GM21737 (cell line): ENCODE results near the gene RPL35.
A peak's percentile ranks its signal among the peaks of the same experiment; 100 is the strongest.

Experiments used
- ATAC-seq: cut with Tn5 transposase; IDR thresholded peaks from one replicate; pipeline ENCODE4 v1.9.1; 2021; ENCODE audit warnings: mild to moderate bottlenecking, moderate library complexity; ENCODE audit not compliant: unreplicated experiment

The RPL35 gene

DNA sequence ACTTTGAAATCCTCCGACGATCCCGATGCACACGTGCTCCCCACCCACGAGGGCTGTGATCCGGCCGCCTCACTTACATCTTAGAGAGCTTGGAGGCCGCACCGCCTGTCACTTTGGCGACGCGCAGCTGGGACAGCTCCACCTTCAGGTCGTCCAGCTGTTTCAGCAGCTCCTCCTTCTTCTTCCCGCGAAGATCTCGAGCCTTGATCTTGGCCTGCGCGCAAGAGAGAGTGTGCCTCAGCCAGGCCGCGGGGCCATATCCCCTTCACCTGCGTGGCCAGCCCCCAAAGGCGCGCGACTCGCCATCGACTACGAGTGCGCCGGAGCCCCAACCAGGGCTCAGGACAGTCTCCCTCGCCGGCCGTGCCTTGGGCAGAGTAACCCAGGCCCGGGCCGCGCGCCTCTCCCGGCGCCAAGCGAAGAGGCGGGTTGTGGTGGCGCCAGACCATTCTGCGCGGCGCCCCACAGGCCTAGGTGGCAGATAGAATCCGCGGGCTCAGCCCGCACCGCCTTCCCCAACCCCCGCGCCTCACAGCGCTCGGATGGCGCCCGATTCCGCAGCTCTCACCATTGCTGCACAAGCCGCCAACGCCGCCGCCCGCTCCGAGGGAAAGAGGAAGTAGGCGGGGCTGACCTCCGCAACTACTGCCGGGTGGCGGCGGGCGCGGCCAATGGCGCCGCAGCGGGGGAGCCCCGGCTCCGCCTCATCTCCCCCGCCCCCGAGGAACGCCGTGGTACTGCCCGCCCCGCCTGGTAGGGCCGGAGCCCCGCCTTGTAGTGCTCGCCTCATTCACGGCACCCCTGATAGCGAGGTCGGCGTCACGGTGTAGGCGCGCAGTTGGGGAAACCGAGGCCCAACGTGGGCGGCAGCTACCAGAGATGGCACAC lies at the start of gene RPL35, which contains the start of gene ARPC5L:
RPL35 (minus strand) TSS at position 616 of the 888 bp plus-strand sequence; CDS start at position 571, 45 bp downstream.
ARPC5L (plus strand) TSS at position 789 of the 888 bp plus-strand sequence. CDS start 7,161 bp downstream, outside the sequence.
- ATAC-seq = peak; percentile 91

DNA sequence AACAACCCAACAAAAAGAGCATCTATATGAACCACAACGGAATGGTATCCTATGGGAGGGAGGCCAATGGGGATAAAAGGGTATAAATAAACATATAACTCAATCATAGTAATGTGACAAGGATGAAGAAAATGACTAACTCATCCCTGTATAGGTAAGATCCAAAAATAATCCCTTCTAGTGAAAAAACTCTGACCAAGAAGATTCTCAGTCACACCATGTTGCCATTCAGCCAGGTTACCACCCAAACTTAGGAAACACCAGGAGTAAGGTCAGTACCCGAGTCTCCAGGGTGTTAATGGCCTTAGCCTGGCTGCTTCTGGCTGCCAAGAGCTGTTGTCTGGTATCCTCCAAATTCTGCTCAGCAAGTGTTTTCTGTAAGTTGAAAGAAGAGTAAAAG lies 46.3 kb upstream of the RPL35 start:
- ATAC-seq = no peak

DNA sequence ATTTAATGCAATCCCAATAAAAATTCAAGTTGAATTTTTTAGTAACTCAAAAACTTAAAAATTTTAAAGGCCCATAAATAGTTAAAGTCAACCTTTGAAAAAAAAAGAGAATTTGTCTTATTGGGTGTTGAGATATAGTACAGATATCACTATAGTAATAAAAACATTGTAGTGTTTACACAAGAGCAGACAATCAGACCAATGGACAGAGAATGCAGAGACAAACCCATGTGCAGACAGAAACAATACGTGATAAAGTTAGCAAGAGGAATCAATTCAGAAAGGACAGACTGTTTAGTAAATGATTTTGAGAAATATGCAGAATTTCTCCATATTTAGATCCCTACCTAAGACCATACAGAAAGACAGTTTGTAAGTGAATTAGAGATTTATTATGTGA lies 45.2 kb upstream of the RPL35 start:
- no peak for ATAC-seq

DNA sequence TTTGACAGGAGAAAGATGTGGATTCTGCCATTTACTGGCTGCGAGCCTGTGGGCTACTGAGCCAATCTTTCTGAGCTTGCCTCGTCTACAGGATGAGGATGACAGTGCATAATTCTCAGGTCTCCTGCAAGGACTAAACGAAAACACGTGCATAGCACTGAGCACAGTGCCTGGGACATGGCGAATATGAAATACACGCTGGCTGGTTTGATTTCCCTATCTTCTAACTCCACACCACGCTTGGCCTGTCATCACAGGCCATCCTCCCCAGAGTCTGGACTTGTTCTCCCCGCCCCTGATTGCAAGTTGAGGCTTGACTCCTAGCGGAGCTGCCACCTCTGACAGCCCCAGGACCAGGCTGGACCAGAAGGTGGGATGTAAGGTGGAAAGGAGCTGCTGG lies 38.1 kb upstream of the RPL35 start:
- ATAC-seq = no peak

DNA sequence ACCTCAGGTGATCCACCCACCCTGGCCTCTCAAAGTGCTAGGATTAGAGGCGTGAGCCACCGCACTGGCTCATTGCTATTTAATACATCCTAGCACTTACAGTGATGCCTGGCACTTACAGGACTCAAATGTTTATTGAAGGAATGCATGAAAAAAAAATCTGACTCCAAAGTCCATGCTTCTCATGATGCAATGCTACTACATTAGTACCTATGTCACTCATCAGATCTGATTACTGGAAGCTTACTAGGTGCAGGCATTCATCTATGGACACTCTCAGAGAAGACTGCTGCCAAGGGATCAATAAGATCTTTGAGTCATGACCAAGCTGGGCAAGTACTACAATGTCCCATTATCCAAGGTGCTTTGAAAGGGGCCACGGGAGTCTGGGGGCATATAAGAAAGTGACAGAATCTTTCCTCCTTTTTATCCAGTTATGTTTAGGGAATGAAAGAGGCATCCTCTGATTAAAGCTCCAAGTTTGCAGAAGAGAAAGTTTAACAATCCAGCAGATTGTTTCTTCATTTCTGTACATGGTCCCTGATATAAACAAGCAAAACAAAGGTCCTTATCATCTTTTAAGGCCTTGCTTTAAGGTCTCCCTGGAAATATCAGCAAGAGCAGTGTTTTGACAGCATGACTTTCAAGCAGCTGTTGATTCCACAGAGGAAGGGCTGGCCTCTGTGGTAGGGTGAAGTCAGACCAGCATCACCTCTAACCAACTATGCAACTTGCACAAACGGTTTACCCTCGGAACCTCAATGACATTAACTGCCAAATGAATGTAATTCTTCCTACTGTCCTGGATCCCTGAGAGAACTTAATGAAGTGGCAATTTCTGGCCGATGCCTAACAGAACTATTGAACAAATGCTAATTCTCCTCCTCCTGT lies 36.1 kb upstream of the RPL35 start:
- no peak for ATAC-seq

DNA sequence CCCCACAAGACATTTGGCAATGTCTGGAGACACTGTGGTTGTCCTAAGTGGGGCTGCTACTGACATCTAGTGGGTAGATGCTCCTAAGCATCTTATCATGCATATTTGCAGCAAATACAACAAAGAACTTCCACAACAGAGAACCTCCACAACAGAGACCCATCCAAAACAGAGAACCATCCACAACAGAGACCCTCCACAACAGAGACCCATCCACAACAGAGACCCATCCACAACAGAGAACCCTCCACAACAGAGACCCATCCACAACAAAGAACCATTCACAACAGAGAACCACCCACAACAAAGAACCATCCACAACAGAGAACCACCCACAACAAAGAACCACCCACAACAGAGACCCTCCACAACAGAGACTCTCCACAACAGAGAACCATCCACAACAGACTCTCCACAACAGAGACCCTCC lies 33.0 kb upstream of the RPL35 start:
- no peak for ATAC-seq

DNA sequence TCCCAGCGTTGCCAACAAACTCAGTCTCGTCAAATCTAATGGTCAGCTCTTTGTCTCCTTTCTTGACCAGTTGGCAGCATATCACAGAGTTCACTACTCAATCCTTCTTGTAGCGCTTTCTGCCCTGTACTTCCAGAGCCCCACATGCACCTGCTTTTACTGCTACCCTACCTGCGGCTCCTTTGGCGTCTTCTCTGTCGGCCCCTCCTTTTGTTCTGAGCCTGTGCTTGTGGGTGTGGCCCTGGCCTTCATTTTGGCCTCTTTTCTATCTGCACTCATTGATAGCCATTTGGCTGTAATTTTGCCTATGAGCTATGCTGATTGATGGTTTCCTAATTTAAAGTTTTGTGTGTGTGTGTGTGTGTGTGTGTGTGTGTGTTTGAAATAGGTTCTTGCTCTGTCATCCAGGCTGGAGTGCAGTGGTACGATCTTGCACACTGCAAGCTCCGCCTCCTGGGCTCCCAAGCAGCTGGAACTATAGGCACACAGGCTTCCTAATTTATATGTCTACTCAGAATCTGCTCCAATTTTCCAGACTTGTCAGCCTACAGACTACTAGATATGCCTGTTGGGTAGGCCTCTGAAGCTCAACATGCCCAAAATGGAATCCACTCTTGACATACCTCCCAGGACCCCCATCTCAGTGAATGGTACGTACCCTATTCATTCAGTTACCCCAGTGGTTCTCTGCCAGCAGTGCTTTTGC lies 32.4 kb upstream of the RPL35 start:
- no peak for ATAC-seq

DNA sequence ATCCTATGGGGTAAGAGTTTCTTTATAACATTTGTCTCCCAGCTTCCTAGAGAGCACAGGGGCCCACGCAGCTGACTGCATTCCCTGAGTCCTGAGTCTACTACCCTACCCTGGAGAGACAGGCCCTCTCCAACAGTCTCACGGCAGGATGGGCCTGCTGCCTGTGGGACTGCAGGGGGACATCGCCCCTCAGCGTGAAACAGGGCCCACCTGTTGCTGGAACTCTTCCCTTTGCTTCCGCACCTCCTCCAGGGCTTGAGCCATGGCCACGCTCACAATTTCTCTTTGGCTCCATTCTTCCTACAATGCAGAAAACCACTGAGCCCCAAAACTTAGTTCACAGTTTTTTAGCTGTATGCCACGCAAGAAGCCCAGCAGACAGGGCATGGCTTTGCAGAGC lies 28.4 kb upstream of the RPL35 start:
- ATAC-seq = no peak

DNA sequence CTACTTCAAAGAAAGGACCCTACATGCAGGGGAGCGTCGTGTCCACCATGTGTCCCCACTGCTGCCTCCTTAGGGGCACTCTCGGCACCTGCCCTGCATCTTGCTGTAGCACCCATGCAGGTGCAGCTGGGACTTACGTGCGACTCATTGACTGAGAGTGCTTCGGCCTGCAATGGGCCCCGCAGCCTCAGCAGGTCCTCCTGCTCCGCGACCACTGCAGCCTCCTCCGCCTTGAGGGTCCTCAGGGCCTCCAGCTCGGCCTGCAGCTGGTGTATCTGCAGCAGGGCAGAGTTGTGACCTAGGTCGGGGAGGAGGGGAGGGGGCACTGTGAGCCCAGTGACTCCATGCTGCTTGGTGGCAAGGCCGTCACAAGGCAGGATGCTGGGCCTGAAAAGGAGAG lies 27.2 kb upstream of the RPL35 start:
- no peak for ATAC-seq

DNA sequence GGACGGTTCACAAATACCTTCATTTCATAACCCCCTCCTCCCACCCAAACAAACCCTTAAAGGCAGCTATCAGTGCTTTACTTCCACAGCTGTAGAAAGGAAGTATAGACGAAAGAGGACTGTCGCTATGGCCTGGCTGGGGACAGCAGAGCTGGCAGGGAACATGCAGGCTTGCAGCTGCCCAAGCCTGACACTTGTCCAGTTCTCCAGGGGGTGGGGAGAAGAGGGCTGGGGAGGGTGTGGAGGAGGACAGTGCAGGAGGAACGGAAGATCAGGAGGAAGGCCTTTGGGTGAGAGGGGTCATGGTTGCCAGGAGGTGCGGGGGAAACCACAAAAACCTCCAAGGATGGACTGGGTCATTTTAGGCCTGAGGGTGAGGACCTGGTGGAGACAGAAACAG lies 26.1 kb upstream of the RPL35 start:
- ATAC-seq = no peak

DNA sequence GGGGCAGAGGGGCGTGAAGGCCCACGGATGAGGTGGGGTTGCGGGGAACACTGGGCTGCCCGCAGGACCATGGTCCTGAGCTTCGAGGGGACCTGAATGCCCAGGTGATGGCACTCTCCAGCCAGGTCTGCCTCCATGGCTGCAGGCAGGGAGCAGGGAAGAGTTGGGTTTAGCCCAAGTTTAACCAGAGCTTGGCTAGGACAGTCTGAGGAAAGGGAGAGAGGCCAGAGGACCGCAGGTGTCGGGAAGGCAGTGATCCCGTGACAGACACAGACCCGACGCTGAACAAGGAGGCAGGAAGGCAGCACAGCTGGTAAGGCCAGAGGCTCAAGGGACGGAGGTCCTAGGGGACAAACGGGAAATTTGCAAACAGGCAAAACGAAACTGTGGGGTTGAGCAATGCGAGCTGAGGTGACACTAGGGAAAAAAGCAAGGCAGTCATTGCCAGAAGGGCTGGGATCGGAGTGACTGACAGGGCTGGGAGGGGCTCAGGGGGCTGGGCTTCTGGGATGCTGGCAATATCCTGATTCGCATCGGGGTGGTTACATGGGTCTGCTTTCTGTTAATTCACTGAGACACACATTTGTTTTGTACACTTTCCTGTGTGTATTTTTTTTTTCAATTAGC lies 25.2 kb upstream of the RPL35 start:
- ATAC-seq = no peak

DNA sequence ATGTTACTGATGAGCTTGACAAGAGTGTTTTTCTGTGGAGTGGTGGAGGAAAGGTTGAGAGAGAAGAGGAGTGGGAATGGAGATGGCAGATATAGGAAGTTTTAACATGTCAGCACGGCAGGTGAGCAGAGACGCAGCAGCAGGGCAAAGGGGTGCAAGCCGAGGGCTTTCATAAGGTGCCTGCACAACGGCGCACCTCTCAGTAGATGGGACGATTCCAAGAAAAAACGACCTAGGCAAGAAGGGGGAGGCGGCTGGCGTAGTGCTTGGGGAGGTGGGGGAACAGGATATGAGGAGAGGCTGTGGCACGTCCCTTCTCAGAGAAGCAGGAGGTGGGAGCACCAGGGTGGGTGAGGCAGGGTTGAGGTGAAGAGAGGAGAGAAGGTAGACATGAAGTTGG lies 24.7 kb upstream of the RPL35 start:
- ATAC-seq = no peak

DNA sequence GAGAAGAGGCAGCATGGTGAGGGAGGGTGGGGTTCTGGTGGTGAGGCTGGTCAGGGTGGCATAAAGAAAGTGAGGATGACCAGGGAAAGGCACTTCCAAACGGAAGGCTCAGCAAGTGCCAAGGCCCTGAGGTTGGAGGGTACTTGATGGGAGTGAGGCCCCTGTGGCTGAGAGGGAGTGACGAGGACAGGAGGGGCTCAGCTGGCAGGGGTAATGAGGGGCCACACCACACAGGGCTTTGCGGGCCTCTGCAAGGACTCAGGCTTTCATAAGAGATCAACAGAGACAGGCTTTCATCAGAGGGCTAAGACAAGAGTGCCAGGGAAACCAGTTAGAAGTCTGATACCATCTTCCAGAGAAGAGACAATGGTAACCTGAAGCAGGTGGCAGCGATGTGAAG lies 23.8 kb upstream of the RPL35 start:
- no peak for ATAC-seq

DNA sequence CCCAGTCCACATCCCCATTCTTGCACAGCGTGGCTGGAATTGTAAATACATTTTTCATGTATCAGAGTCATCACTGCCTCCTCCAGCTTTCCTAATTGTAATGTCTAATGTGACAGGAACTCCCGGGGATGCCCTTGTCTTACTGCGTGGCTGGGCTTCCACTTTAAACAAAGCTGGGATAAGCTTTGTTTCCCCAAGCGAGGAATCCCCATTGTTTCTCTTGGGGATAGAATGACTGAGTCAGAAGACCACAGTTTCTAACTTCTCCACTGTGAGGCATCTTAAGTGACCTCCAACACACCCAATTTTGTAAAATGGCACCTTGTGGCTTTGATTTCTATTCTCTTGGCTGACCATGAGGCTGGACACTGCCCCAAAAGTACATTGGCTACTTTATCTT lies 22.6 kb upstream of the RPL35 start:
- ATAC-seq = no peak

DNA sequence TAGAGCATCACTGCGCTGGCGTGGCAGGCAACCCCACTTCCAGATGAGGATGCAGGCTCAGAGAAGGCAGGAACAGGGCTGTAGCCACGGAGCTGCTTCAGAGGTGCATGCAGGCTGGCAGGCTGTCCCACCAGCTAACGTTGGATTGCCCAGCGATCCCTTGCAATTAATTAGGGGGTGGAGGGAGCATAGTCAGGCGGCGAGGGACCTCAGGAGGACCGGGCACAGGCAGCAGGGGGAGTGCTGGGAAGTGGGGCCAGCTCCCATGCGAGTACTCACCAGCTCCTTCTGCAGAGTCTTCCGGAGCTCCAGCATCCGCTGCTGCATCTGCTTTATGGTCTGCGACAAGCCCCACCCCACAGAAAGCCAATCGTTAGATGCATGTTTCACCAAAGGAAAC lies 20.5 kb upstream of the RPL35 start:
- ATAC-seq = no peak

DNA sequence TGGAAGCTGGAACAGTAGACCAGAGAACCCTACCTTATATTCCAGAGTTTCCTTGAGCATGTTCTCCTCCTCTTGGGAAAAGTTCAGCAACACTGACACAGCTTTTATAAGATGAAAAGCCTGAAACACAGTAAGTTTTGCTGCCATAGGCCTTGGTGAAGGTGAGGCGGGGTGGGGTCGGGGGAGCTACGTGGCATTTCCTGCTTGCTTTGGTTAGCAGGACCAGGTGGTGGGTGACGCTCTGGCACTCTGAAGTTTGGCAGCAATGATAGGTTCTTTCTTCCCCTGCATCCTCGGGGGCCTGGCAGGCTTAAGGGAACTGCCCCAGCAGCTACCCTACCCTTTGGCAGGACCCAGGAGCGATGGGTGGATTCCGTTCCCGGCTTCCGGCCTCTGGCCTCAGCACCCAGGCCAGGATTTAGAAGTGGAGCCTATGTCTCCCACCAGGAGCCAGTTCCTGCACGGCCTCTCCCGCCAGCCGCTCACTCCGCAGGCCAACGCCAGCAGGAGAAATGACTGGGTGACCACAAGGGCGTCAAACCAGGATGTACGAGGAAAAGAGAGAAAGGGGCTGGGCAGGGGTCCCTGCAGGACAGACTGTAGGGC lies 19.5 kb upstream of the RPL35 start:
- no peak for ATAC-seq

DNA sequence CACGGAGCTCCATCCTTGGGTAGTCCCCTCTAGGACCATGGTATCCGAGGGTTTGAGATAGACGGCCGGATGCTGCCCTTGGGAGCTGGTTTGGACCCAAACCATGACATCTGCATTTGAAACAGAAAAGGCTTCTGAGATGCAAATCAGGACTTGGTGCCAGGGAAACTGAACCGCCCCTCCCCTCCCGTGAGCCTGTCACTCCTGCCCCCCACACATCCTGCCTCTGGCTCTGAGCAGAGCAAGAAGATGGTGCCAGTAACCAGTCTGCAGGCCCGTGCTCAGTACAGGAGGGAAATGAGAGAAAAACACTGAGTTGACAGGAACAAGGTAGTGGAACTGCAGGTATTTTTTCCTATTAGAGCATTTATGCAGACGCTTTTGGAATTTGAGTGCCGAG lies 18.7 kb upstream of the RPL35 start:
- no peak for ATAC-seq

DNA sequence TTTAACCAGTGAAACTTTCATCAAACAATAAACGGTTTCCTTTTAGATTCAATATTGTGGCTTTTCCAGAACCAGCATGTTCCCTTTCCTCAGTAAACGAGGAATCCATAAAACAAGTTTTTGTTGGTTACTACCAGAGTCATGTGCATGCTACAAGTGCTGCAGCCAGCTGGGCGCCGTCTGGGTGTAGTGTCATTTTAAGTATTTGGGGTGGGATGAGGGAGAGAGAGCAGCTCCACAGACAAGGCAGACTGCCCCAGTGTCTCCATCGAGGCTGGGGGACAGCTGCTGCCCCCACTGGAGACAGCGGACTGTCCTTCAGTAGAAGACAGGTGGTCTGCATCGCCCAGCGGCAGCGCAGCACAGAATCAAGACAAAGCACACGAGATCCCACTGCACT lies 17.5 kb upstream of the RPL35 start:
- ATAC-seq = no peak

DNA sequence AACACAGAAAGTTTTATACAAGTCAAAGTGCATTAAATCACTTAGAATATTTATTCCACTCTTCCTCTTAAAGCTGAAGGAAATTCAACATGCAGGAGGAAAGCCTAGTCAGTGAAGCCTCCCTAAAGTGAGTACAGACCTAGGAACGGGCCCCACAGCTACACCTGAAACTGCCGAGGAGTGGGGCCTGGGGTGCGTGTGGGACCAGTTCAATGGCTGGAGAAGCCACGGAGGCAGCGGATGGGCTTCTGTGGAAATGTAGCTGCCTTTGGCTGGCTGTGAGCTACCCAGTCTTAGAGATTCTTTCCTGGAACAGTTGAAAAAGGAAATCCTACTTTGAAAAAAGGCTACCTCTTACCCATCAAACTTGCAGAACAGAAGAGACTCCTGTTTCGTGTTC lies 16.8 kb upstream of the RPL35 start:
- no peak for ATAC-seq

DNA sequence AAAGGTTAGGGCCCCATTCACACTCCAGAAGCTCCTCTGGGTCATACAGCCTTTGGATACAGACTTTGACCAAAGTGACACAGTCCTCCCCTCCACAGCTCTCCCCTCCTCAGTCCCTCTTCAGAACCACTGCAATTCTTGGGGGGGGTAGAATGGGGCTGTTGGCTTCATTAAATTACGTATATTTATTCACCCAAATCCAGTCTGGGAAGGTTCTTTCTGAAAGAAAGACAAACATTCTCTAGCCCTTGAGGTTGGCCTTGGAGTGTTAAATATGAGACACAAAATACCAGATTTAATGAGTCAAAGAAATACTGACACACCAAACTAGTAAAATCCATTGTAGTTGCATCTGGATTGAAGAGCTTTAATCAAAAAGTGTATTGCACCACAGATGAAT lies 16.3 kb upstream of the RPL35 start:
- no peak for ATAC-seq
